Type B pancreatic cell (in vitro differentiated cells): ENCODE results near the gene USP10. TPM values are rescaled to one million over a fixed set of nuclear protein-coding genes. Genes with fewer than 3 reads are reported as not detected.

Experiments
- DNase-seq: peaks from one replicate; pipeline ENCODE4 v3.0.0; 2021; ENCODE audit warnings: mixed read lengths; ENCODE audit not compliant: unreplicated experiment; ENCODE audit errors: extremely low spot score
- H3K27ac Mint-ChIP-seq: 2 replicates; pipeline ENCODE4 v1.8.0; 2021; ENCODE audit warnings: mild to moderate bottlenecking, mixed read lengths
- H3K27me3 Mint-ChIP-seq: 2 replicates; pipeline ENCODE4 v1.8.0; 2021; ENCODE audit warnings: mixed read lengths
- H3K36me3 Mint-ChIP-seq: 2 replicates; pipeline ENCODE4 v1.8.0; 2021; ENCODE audit warnings: mixed read lengths
- H3K4me1 Mint-ChIP-seq: one replicate; pipeline ENCODE4 v1.8.0; 2021; ENCODE audit warnings: mixed read lengths; ENCODE audit not compliant: unreplicated experiment
- H3K4me3 Mint-ChIP-seq: 2 replicates; pipeline ENCODE4 v1.8.0; 2021; ENCODE audit warnings: mild to moderate bottlenecking, mixed read lengths
- H3K9me3 Mint-ChIP-seq: 2 replicates; pipeline ENCODE4 v1.8.0; 2021; ENCODE audit warnings: mixed read lengths
- CTCF ChIP-seq: fragments of 200-600 bp; sonication (generic); conservative IDR thresholded peaks from 2 replicates; pipeline ENCODE4 v1.5.0; 2021; ENCODE audit warnings: antibody characterized with exemption, mild to moderate bottlenecking
- total RNA-seq: library from RNA; stranded (reverse); gene quantifications from 2 replicates; pipeline ENCODE4 v1.2.1, GENCODE V29; 2021; ENCODE audit warnings: low replicate concordance

Gene USP10
- total RNA-seq, 1 donor from 2014 or later = 110 TPM

- peaks cover 7% of the 10 kb centered on the region for H3K9me3 Mint-ChIP-seq
- no peak for TF ChIP-seq CTCF
- H3K27ac Mint-ChIP-seq = no peak overlapping the region
- no peaks in the 10 kb centered on the region for H3K27me3 Mint-ChIP-seq
- H3K4me1 Mint-ChIP-seq = peaks cover 25% of the 10 kb centered on the region
- DNase-seq = no peak
- no peaks in the 10 kb centered on the region for H3K36me3 Mint-ChIP-seq
- H3K4me3 Mint-ChIP-seq = no peak overlapping the region
Observed at GRCh38 chr16:84694980-84695379, 4.8 kb upstream of the USP10 start.

DNA sequence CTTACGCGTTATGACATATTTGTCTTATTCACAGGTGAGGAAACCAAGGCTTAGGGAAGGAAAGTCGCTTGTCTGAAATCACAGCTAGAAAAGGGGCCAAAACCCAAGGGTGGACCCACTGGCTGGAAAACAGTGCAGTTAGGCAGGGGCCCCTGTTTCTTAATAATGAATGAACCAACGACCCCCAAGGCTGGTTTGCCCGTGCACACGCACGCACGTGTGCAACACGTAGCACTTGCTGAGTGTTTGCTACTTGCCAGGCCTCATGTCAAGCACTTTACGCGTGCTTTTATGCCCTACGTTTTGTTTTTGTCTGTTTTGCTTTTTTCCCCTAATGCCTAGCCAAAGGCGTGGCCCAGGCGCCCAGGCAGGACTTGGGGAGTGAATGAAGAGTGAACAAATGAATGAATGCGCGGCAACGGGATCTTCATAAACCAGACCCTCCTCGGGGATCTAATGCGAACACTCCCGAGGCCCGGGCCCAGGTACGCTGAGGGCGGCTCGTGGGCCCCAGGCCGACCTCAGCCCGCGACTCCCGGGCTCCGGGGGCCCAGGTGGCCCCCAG lies 571 bp upstream of the USP10 start:
- Mint-ChIP-seq H3K27ac (peak overlapping the region; percentile 81), H3K36me3 (no peaks in the 10 kb centered on the region), H3K4me3 (peak overlapping the region; percentile 90), H3K27me3 (no peaks in the 10 kb centered on the region), H3K9me3 (no peaks in the 10 kb centered on the region), H3K4me1 (peaks cover 32% of the 10 kb centered on the region)
- DNase-seq = no peak
- TF ChIP-seq CTCF = no peak

- no peaks in the 10 kb centered on the region for H3K9me3 Mint-ChIP-seq
Observed at GRCh38 chr16:84700446-84701300, 873 bp downstream of the USP10 start.

DNA sequence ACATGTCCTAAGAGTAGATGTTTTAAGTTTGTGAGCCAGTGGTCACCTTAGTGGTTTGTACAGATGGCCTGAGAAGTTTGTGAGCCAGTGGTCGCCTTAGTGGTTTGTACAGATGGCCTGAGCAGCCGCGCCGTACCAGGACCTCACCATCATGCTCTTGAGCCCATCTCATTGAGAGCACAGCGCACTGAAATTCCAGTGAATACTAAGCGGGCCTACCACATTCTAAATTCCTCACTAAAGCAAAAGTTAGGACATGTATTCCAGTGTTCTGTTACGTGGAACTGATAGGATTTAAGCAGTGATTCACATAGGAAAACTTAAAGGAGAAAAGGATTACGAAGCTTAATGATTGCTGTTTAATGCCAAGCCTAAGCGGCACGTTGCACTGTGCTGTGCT lies 3.9 kb downstream of the USP10 start:
- Mint-ChIP-seq H3K36me3 (peaks cover 5% of the 10 kb centered on the region), H3K9me3 (no peaks in the 10 kb centered on the region), H3K27ac (no peak overlapping the region), H3K4me3 (peak overlapping the region; percentile 1), H3K27me3 (no peaks in the 10 kb centered on the region), H3K4me1 (peaks cover 50% of the 10 kb centered on the region)
- DNase-seq = peak; percentile 24
- no peak for TF ChIP-seq CTCF

More at GRCh38 chr16:84700446-84701300, 873 bp downstream of the USP10 start:
- Mint-ChIP-seq H3K36me3 (peaks cover 4% of the 10 kb centered on the region), H3K4me1 (peaks cover 43% of the 10 kb centered on the region), H3K27me3 (no peaks in the 10 kb centered on the region), H3K27ac (peak overlapping the region; percentile 91), H3K4me3 (peak overlapping the region; percentile 99)
- DNase-seq = no peak
- TF ChIP-seq CTCF = no peak

DNA sequence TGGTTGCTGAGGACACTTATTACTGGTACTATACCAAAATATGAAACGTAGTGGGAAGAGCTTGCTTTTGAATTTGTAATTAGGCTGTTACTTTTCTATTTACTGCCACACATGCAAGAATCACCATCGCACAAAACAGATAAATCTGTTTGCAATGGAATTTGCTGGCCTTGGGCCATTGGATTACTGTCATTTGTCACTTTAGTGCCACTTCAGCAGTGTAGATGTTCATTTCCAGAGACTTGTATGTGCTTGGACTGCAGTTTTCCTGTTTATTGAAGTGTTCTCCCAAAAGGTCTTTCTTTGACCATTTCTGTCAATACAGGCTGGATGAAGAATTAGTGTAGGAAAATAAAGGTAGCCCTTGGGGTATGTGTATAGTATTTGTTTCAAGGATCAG lies 4.5 kb downstream of the USP10 start:
- Mint-ChIP-seq H3K4me3 (peak overlapping the region; percentile 24), H3K27ac (no peak overlapping the region), H3K9me3 (no peaks in the 10 kb centered on the region), H3K27me3 (no peaks in the 10 kb centered on the region), H3K4me1 (peaks cover 51% of the 10 kb centered on the region), H3K36me3 (peaks cover 8% of the 10 kb centered on the region)
- no peak for TF ChIP-seq CTCF
- peak; percentile 15 for DNase-seq
